Hepatocyte (in vitro differentiated cells): ENCODE results near the gene AMBN. TPM values are rescaled to one million over a fixed set of nuclear protein-coding genes. Genes with fewer than 3 reads are reported as not detected.
"Not testable (repeated sequence)": the region's sequence is repeated elsewhere in the genome, so short reads cannot be mapped to it uniquely, and the experiment has no call there.

Source experiments
- DNase-seq: peaks from one replicate; pipeline ENCODE4 v3.0.0-alpha.2; 2016; ENCODE audit warnings: low spot score
- H2AFZ ChIP-seq: fragments of 200-600 bp; sonication (generic); 2 replicates; pipeline ENCODE4 v1.6.0; 2016; ENCODE audit warnings: antibody characterized with exemption, mild to moderate bottlenecking
- H3K27ac ChIP-seq: fragments of 200-600 bp; sonication (generic); 2 replicates; pipeline ENCODE4 v1.5.1; 2016; ENCODE audit warnings: mild to moderate bottlenecking
- H3K27me3 ChIP-seq: fragments of 200-600 bp; sonication (generic); 2 replicates; pipeline ENCODE4 v1.6.1; 2016
- H3K36me3 ChIP-seq: fragments of 200-600 bp; sonication (generic); replicated peaks from 2 replicates; pipeline ENCODE4 v1.5.1; 2016; ENCODE audit warnings: low read depth; ENCODE audit not compliant: insufficient read depth
- H3K4me1 ChIP-seq: fragments of 200-600 bp; sonication (generic); 2 replicates; pipeline ENCODE4 v1.5.1; 2016; ENCODE audit warnings: mild to moderate bottlenecking, moderate library complexity; ENCODE audit not compliant: insufficient read depth
- H3K4me2 ChIP-seq: fragments of 200-600 bp; sonication (generic); 2 replicates; pipeline ENCODE4 v1.6.0; 2016
- H3K4me3 ChIP-seq: fragments of 200-600 bp; sonication (generic); 2 replicates; pipeline ENCODE4 v1.5.1; 2016; ENCODE audit warnings: mild to moderate bottlenecking
- H3K79me2 ChIP-seq: fragments of 200-600 bp; sonication (generic); 2 replicates; pipeline ENCODE4 v1.6.0; 2017; ENCODE audit warnings: mild to moderate bottlenecking
- H3K9me2 ChIP-seq: fragments of 200-600 bp; sonication (generic); replicated peaks from 2 replicates; pipeline ENCODE4 v1.6.0; 2017; ENCODE audit warnings: mild to moderate bottlenecking; ENCODE audit not compliant: insufficient read depth
- H3K9me3 ChIP-seq: fragments of 200-600 bp; sonication (generic); 2 replicates; pipeline ENCODE4 v1.5.1; 2016; ENCODE audit warnings: low read depth, mild to moderate bottlenecking
- H4K20me1 ChIP-seq: fragments of 200-600 bp; sonication (generic); 2 replicates; pipeline ENCODE4 v1.6.0; 2016; ENCODE audit warnings: mild to moderate bottlenecking; ENCODE audit not compliant: insufficient read depth, poor library complexity, severe bottlenecking
- CTCF ChIP-seq: fragments of 200-600 bp; sonication (generic); IDR thresholded peaks from 2 replicates; pipeline ENCODE4 v1.5.1; 2016; ENCODE audit warnings: antibody characterized with exemption, mild to moderate bottlenecking; ENCODE audit not compliant: poor library complexity
- EZH2 ChIP-seq: fragments of 200-600 bp; sonication (generic); IDR thresholded peaks from 2 replicates; pipeline ENCODE4 v1.6.1; 2016; ENCODE audit warnings: antibody characterized with exemption, mild to moderate bottlenecking, borderline replicate concordance
- EZH2phosphoT487 ChIP-seq: fragments of 200-600 bp; sonication (generic); IDR thresholded peaks from one replicate; pipeline ENCODE4 v1.6.1; 2018; ENCODE audit warnings: antibody characterized with exemption, mild to moderate bottlenecking, low read depth, moderate library complexity; ENCODE audit not compliant: unreplicated experiment, severe bottlenecking
- WGBS: methylation state at CpG from one replicate; pipeline ENCODE4 v1.1.6; 2016; ENCODE audit warnings: low lambda C conversion rate; ENCODE audit errors: missing lambda C conversion rate; 5-methylcytosine and 5-hydroxymethylcytosine counted together
- polyA plus RNA-seq: library from polyadenylated mRNA; unstranded; fragments of >200 nt; fragmentation: Nextera tagmentation; extraction: Ambion mirVana; gene quantifications from 2 replicates; pipeline ENCODE4 v1.2.1, GENCODE V29; 2016
- total RNA-seq: library from RNA; depleted of rRNA; stranded (reverse); fragments of >200 nt; gene quantifications from 2 replicates; pipeline ENCODE4 v1.2.3, GENCODE V29; 2014

Gene AMBN
- total and polyA plus RNA-seq, 2 experiments from 2014 or later, result not detected

DNA sequence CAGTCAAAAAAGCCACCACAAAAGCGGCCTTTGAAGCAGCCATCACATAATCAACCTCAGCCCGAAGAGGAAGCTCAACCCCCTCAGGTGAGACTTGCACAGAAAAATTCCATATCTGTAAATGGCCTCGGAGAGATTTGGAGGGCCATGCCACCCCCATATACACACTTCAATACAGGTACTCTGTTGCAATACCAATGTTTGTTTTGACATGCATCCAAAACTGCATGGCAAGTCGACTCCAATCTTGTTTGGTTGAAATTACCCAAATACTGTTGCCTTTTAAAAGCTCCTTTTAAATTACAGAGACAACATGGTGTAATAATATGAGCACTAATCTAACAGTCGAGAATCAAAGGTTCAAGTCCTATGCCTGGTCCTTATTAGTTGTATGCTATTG lies 42.4 kb downstream of the AMBN start:
- no peak overlapping the region for H3K4me2 ChIP-seq

GRCh38 chr4:70637239-70637913 lies 45.3 kb downstream of the AMBN start:
- 62% methylated on average over 8 of the region's 8 CpGs for WGBS
- peak overlapping the region; percentile 35 for H3K4me2 ChIP-seq

More for the DNA sequence above, 42.4 kb downstream of the AMBN start:
- no peak for DNase-seq
- H3K27me3 ChIP-seq, result no peaks in the 10 kb centered on the region
- no peaks in the 10 kb centered on the region for H3K4me1 ChIP-seq
- 95% methylated on average over 5 of the region's 5 CpGs for WGBS
- no peak overlapping the region for H3K27ac ChIP-seq
- H3K9me3 ChIP-seq, result no peaks in the 10 kb centered on the region
- no peak for TF ChIP-seq CTCF
- TF ChIP-seq EZH2, result no peak
- no peak for TF ChIP-seq EZH2phosphoT487
- H3K79me2 ChIP-seq, result no peaks in the 10 kb centered on the region
- no peaks in the 10 kb centered on the region for H4K20me1 ChIP-seq
- no peaks in the 10 kb centered on the region for H3K36me3 ChIP-seq
- no peak overlapping the region for H3K4me3 ChIP-seq
- no peak overlapping the region for H2AFZ ChIP-seq
- no peaks in the 10 kb centered on the region for H3K9me2 ChIP-seq

DNA sequence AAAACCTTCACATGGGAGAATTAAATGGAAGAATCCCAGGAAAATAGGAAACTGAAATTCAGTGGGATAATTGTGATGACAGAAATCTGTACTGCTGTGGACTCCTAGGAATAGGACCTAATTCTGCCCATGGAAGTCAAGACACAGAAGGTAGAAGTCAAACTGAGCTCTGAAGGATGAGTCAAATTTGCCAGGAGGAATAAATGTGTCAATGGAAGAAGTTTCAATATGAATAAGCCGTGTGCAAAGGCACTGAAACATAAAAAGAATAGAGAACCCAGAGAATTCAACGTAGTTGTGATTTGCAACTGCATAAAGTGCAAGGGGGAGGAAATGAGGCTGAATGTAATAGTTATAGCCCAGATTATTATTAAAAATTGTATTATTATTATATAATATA lies 48.1 kb downstream of the AMBN start:
- no peaks in the 10 kb centered on the region for H3K27me3 ChIP-seq
- DNase-seq, result no peak
- no peak overlapping the region for H3K4me3 ChIP-seq
- no peaks in the 10 kb centered on the region for H3K4me1 ChIP-seq
- WGBS, result 89% methylated on average over 2 of the region's 2 CpGs
- TF ChIP-seq EZH2phosphoT487 (no peak), EZH2 (no peak), CTCF (no peak)
- H2AFZ ChIP-seq, result no peak overlapping the region
- no peaks in the 10 kb centered on the region for H4K20me1 ChIP-seq
- no peaks in the 10 kb centered on the region for H3K9me2 ChIP-seq
- H3K27ac ChIP-seq, result no peak overlapping the region
- no peaks in the 10 kb centered on the region for H3K9me3 ChIP-seq
- no peaks in the 10 kb centered on the region for H3K79me2 ChIP-seq
- no peaks in the 10 kb centered on the region for H3K36me3 ChIP-seq
- H3K4me2 ChIP-seq, result no peak overlapping the region

More at GRCh38 chr4:70637239-70637913, 45.3 kb downstream of the AMBN start:
- TF ChIP-seq CTCF, result no peak
- TF ChIP-seq EZH2, result no peak
- TF ChIP-seq EZH2phosphoT487, result no peak
- H3K36me3 ChIP-seq, result no peaks in the 10 kb centered on the region
- peak overlapping the region; percentile 15 for H2AFZ ChIP-seq
- H3K4me3 ChIP-seq, result no peak overlapping the region
- H3K27ac ChIP-seq, result peak overlapping the region; percentile 38
- no peaks in the 10 kb centered on the region for H3K9me3 ChIP-seq
- no peaks in the 10 kb centered on the region for H3K27me3 ChIP-seq
- no peaks in the 10 kb centered on the region for H4K20me1 ChIP-seq
- no peaks in the 10 kb centered on the region for H3K4me1 ChIP-seq
- peak; percentile 30 for DNase-seq
- H3K9me2 ChIP-seq, result no peaks in the 10 kb centered on the region
- H3K79me2 ChIP-seq, result no peaks in the 10 kb centered on the region

GRCh38 chr4:70650741-70651140 lies 58.7 kb downstream of the AMBN start:
- not testable (repeated sequence) for DNase-seq, H3K27ac ChIP-seq, H3K9me2 ChIP-seq, H3K79me2 ChIP-seq, H3K9me3 ChIP-seq, H3K4me1 ChIP-seq, H3K4me2 ChIP-seq, H3K27me3 ChIP-seq, H3K36me3 ChIP-seq, H3K4me3 ChIP-seq, H2AFZ ChIP-seq, H4K20me1 ChIP-seq
- 86% methylated on average over 4 of the region's 4 CpGs for WGBS
